SK-N-SH (cell line): ENCODE data around the gene CD96. TPM values are rescaled to one million over a fixed set of nuclear protein-coding genes. Genes with fewer than 3 reads are reported as not detected.

Experiments used
- CTCF ChIA-PET: fragments of 300-600, 350-600 bp; formaldehyde crosslinking; extraction: SDS; loops from one replicate; lab custom pipeline; 2021; lab: Yijun Ruan, JAX
- POLR2A ChIA-PET: fragments of 350-600 bp; sonication (Branson Sonifier 250); formaldehyde crosslinking; extraction: SDS; loops from one replicate; lab custom pipeline; 2020; ENCODE audit warnings: antibody characterized with exemption, inconsistent platforms; lab: Yijun Ruan, JAX
- DNase-seq: peaks from one replicate; pipeline ENCODE4 v3.0.0; 2012
- H2AFZ ChIP-seq: fragments of 200-600 bp; sonication (generic); 2 replicates; pipeline ENCODE4 v1.8.1; 2016; ENCODE audit warnings: antibody characterized with exemption, mild to moderate bottlenecking, low read depth
- H3F3A ChIP-seq: fragments of 200-600 bp; sonication (generic); replicated peaks from 2 replicates; pipeline ENCODE3; 2016; ENCODE audit warnings: antibody characterized with exemption, mild to moderate bottlenecking; ENCODE audit not compliant: insufficient read depth
- H3K27ac ChIP-seq, 2 experiments: fragments of 200-500 bp in 1 of 2; fragments of 200-600 bp in 1 of 2; sonication (Bioruptor generic) in 1 of 2; sonication (generic), shearing (Covaris generic) in 1 of 2; 2 replicates each; pipeline versions ENCODE4 v1.5.1 to v1.6.1; 2014 to 2016; ENCODE audit warnings: low read depth in 2 of 2, inconsistent platforms in 1 of 2, low read length in 1 of 2, mild to moderate bottlenecking in 1 of 2, mixed read lengths in 1 of 2
- H3K27me3 ChIP-seq: fragments of 200-600 bp; sonication (generic), shearing (Covaris generic); 2 replicates; pipeline ENCODE4 v1.6.1; 2016; ENCODE audit warnings: mixed run types; ENCODE audit not compliant: insufficient read depth
- H3K36me3 ChIP-seq, 2 experiments: fragments of 200-500 bp in 1 of 2; fragments of 200-600 bp in 1 of 2; sonication (Bioruptor generic) in 1 of 2; sonication (generic) in 1 of 2; replicated peaks in 1 of 2; 2 replicates each; pipeline versions ENCODE3 to v1.5.1; 2014 to 2016; ENCODE audit warnings: low read length in 1 of 2, mild to moderate bottlenecking in 1 of 2; ENCODE audit not compliant: insufficient read depth in 2 of 2, control insufficient read depth in 1 of 2
- H3K4me1 ChIP-seq, 2 experiments: fragments of 200-500 bp in 1 of 2; fragments of 200-600 bp in 1 of 2; sonication (Bioruptor generic) in 1 of 2; sonication (generic), shearing (Covaris generic) in 1 of 2; 2 replicates each; pipeline versions ENCODE4 v1.5.1 to v1.6.1; 2014 to 2016; ENCODE audit warnings: low read depth in 1 of 2, low read length in 1 of 2, mixed run types in 1 of 2; ENCODE audit not compliant: insufficient read depth in 2 of 2, control insufficient read depth in 1 of 2
- H3K4me2 ChIP-seq: fragments of 200-600 bp; sonication (generic), shearing (Covaris generic); 2 replicates; pipeline ENCODE4 v1.6.1; 2017; ENCODE audit warnings: mixed run types
- H3K4me3 ChIP-seq, 2 experiments: fragments of 200-500 bp in 1 of 2; fragments of 200-600 bp in 1 of 2; sonication (Bioruptor generic) in 1 of 2; sonication (generic), shearing (Covaris generic) in 1 of 2; 2 replicates each; pipeline versions ENCODE4 v1.5.1 to v1.8.1; 2014 to 2016; ENCODE audit warnings: low read depth in 2 of 2, inconsistent platforms in 1 of 2, low read length in 1 of 2, mild to moderate bottlenecking in 1 of 2, mixed read lengths in 1 of 2, moderate library complexity in 1 of 2
- H3K79me2 ChIP-seq: fragments of 200-600 bp; sonication (generic); 2 replicates; pipeline ENCODE4 v1.8.1; 2017; ENCODE audit warnings: mild to moderate bottlenecking; ENCODE audit not compliant: insufficient read depth
- H3K9ac ChIP-seq: fragments of 200-600 bp; sonication (generic); 2 replicates; pipeline ENCODE4 v1.6.1; 2017; ENCODE audit warnings: mixed run types
- H3K9me2 ChIP-seq: fragments of 200-600 bp; sonication (generic); 2 replicates; pipeline ENCODE4 v1.6.1; 2017; ENCODE audit warnings: mixed run types
- H3K9me3 ChIP-seq: fragments of 200-600 bp; sonication (generic); 2 replicates; pipeline ENCODE4 v1.6.1; 2017; ENCODE audit warnings: mixed run types, mild to moderate bottlenecking, moderate library complexity
- H4K20me1 ChIP-seq: fragments of 200-600 bp; sonication (generic); 2 replicates; pipeline ENCODE4 v1.6.1; 2017; ENCODE audit warnings: mild to moderate bottlenecking, mixed run types; ENCODE audit not compliant: insufficient read depth
- ELF1 ChIP-seq: IDR thresholded peaks from 2 replicates; pipeline ENCODE4 v1.4.0; 2012
- EP300 ChIP-seq, 2 experiments: IDR thresholded peaks; 2 replicates each; pipeline versions ENCODE4 v1.4.0 to v1.6.1; 2012; ENCODE audit warnings: borderline replicate concordance in 1 of 2, low read depth in 1 of 2, low read length in 1 of 2
- EZH2phosphoT487 ChIP-seq: fragments of 200-600 bp; sonication (generic); IDR thresholded peaks from 2 replicates; pipeline ENCODE4 v1.6.1; 2017; ENCODE audit warnings: low read depth, mixed run types, mild to moderate bottlenecking, antibody characterized with exemption, moderate library complexity, borderline replicate concordance
- FOXJ3 ChIP-seq: sonication (generic); formaldehyde crosslinking; IDR thresholded peaks from 2 replicates; pipeline ENCODE4 v1.5.1; 2020; ENCODE audit warnings: mild to moderate bottlenecking, missing genetic modification reagents
- FOXM1 ChIP-seq: IDR thresholded peaks from 2 replicates; pipeline ENCODE4 v1.4.0; 2012; ENCODE audit warnings: low read depth, mild to moderate bottlenecking
- GABPA ChIP-seq: IDR thresholded peaks from 2 replicates; pipeline ENCODE4 v1.4.0; 2012; ENCODE audit warnings: low read depth, mild to moderate bottlenecking
- MXI1 ChIP-seq: IDR thresholded peaks from 2 replicates; pipeline ENCODE4 v1.6.1; 2012; ENCODE audit warnings: mild to moderate bottlenecking, low read depth, low read length, improper control_type of control experiment
- NFIC ChIP-seq: IDR thresholded peaks from 2 replicates; pipeline ENCODE4 v1.4.0; 2012; ENCODE audit warnings: borderline replicate concordance
- POLR2AphosphoS5 ChIP-seq: IDR thresholded peaks from 2 replicates; pipeline ENCODE4 v1.6.1; 2012; ENCODE audit warnings: low read depth, low read length
- RAD21 ChIP-seq: IDR thresholded peaks from 2 replicates; pipeline ENCODE4 v1.6.1; 2012; ENCODE audit warnings: mild to moderate bottlenecking, low read length
- RCOR1 ChIP-seq: fragments of 150-350 bp; IDR thresholded peaks from 2 replicates; pipeline ENCODE4 v1.6.1; 2017; ENCODE audit warnings: antibody characterized with exemption, low read length
- RXRA ChIP-seq: IDR thresholded peaks from 2 replicates; pipeline ENCODE4 v1.4.0; 2012; ENCODE audit warnings: low read depth, mild to moderate bottlenecking, borderline replicate concordance
- SIN3A ChIP-seq: IDR thresholded peaks from 2 replicates; pipeline ENCODE4 v1.6.1; 2012; ENCODE audit warnings: low read depth, mild to moderate bottlenecking, low read length, moderate library complexity, borderline replicate concordance
- SMC3 ChIP-seq: IDR thresholded peaks from 2 replicates; pipeline ENCODE4 v1.6.1; 2012; ENCODE audit warnings: low read depth, low read length, improper control_type of control experiment
- YY1 ChIP-seq: IDR thresholded peaks from 2 replicates; pipeline ENCODE4 v1.4.0; 2012; ENCODE audit warnings: low read depth, mild to moderate bottlenecking
- WGBS: methylation state at CpG from one replicate; pipeline ENCODE4 v1.1.6; 2017; ENCODE audit warnings: low lambda C conversion rate; 5-methylcytosine and 5-hydroxymethylcytosine counted together
- polyA plus RNA-seq, 3 experiments: library from polyadenylated mRNA; depleted of rRNA; stranded (reverse); fragments of >200 nt; gene quantifications; 2 replicates each; pipeline ENCODE4 v1.2.3, GENCODE V29; 2012
- TF ChIP-seq, protein P1 (sequence below): fragments of 200-600 bp; sonication (generic); IDR thresholded peaks from 2 replicates; pipeline ENCODE4 v1.6.1; 2017; ENCODE audit warnings: antibody characterized with exemption, mild to moderate bottlenecking, moderate library complexity
- TF ChIP-seq, protein P2 (sequence below): IDR thresholded peaks from 2 replicates; pipeline ENCODE4 v1.4.0; 2012; ENCODE audit warnings: low read depth
- TF ChIP-seq, protein P3 (sequence below): fragments of 150-350 bp; IDR thresholded peaks from 2 replicates; pipeline ENCODE4 v1.6.1; 2016; ENCODE audit warnings: mild to moderate bottlenecking, low read depth, low read length
- TF ChIP-seq, protein P4 (sequence below): fragments of 150-350 bp; IDR thresholded peaks from 2 replicates; pipeline ENCODE4 v1.6.1; 2017; ENCODE audit warnings: antibody characterized with exemption, low read length, low read depth, borderline replicate concordance

The CD96 gene
- polyA plus RNA-seq, 1 of the 3 experiments (the other 2 are of a cell fraction): 0.02 TPM

DNA sequence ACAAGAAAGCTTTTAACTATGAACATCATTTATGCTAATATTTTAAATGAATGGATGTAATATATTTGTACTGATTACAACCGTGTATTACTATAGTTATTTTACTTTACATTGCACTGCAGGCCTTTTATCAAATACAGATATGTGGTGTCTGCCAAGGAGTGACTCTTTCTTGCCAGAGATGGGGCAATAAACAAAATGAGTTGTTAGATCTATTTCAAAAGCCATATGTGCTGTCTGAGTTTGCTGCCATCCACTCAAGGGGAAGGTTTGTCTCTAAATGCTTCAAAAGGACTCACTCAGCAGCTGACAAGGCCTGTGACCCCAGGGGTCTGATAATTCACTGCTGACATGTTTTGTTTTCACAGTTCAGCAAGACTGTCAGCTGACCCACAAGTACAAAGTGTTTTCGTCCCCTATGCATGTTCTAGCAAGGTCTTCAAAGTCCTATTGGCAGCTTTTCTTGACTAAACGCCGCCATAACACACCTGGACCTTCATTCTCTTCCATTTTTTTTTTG lies 94.4 kb downstream of the CD96 start (continued):
- TF ChIP-seq, protein P1, sequence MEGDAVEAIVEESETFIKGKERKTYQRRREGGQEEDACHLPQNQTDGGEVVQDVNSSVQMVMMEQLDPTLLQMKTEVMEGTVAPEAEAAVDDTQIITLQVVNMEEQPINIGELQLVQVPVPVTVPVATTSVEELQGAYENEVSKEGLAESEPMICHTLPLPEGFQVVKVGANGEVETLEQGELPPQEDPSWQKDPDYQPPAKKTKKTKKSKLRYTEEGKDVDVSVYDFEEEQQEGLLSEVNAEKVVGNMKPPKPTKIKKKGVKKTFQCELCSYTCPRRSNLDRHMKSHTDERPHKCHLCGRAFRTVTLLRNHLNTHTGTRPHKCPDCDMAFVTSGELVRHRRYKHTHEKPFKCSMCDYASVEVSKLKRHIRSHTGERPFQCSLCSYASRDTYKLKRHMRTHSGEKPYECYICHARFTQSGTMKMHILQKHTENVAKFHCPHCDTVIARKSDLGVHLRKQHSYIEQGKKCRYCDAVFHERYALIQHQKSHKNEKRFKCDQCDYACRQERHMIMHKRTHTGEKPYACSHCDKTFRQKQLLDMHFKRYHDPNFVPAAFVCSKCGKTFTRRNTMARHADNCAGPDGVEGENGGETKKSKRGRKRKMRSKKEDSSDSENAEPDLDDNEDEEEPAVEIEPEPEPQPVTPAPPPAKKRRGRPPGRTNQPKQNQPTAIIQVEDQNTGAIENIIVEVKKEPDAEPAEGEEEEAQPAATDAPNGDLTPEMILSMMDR: no peak
- TF ChIP-seq, protein P2, sequence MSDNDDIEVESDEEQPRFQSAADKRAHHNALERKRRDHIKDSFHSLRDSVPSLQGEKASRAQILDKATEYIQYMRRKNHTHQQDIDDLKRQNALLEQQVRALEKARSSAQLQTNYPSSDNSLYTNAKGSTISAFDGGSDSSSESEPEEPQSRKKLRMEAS: no peak
- TF ChIP-seq SMC3: no peak

DNA sequence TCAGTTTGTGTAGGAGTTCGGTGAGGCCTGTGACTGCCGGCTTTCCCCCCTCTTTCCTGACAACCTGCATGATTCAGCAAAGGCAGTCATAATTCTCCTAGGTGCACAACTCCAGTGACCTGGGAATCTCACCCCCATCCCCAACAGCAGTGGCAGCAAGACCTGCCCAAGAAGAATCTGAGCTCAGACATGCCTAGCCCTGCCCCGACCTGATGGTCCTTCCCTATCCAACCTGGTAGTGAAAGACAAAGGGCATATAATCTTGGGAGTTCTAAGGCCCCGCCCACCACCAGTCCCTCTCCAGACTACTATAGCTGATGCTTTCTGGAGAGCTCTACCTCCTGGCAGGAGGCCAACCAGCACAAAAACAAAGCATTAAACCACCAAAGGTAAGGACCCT lies 97.3 kb downstream of the CD96 start:
- Histone ChIP-seq H4K20me1 (no peaks in the 10 kb centered on the region), H3K36me3 (no peaks in the 10 kb centered on the region), H3K9me2 (no peaks in the 10 kb centered on the region), H3K4me2 (no peak overlapping the region), H3K9me3 (0 out of 2 replicates have a peak, but pooled peaks cover 5% of the 10 kb centered on the region), H3K9ac (no peak overlapping the region), H3K4me1 (no peaks in the 10 kb centered on the region), H2AFZ (peak overlapping the region; percentile 2; the same call in 1 of the 2 replicates), H3K27ac (no peak overlapping the region), H3K4me3 (no peak overlapping the region), H3K27me3 (no peaks in the 10 kb centered on the region), H3F3A (peaks cover 4% of the 10 kb centered on the region), H3K79me2 (no peaks in the 10 kb centered on the region)
- POLR2A ChIA-PET: no interaction called here
- DNase-seq: no peak
- no peak for TF ChIP-seq EP300 (IDR thresholded peaks at IDR 0.05; ENCODE audit: borderline replicate concordance in 1 of 2, low read depth in 1 of 2, low read length in 1 of 2)
- TF ChIP-seq, protein P1: no peak
- no peak for TF ChIP-seq YY1
- no peak for TF ChIP-seq RCOR1
- TF ChIP-seq MXI1: no peak
- TF ChIP-seq SIN3A: no peak
- TF ChIP-seq EZH2phosphoT487: no peak
- no peak for TF ChIP-seq FOXM1
- TF ChIP-seq GABPA: no peak
- no peak for TF ChIP-seq RXRA
- no peak for TF ChIP-seq RAD21
- no peak for TF ChIP-seq NFIC
- no peak for TF ChIP-seq ELF1
- TF ChIP-seq, protein P3, sequence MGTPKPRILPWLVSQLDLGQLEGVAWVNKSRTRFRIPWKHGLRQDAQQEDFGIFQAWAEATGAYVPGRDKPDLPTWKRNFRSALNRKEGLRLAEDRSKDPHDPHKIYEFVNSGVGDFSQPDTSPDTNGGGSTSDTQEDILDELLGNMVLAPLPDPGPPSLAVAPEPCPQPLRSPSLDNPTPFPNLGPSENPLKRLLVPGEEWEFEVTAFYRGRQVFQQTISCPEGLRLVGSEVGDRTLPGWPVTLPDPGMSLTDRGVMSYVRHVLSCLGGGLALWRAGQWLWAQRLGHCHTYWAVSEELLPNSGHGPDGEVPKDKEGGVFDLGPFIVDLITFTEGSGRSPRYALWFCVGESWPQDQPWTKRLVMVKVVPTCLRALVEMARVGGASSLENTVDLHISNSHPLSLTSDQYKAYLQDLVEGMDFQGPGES: no peak
- no peak for TF ChIP-seq POLR2AphosphoS5
- TF ChIP-seq FOXJ3 (CRISPR knock-in tag): no peak
- TF ChIP-seq, protein P4, sequence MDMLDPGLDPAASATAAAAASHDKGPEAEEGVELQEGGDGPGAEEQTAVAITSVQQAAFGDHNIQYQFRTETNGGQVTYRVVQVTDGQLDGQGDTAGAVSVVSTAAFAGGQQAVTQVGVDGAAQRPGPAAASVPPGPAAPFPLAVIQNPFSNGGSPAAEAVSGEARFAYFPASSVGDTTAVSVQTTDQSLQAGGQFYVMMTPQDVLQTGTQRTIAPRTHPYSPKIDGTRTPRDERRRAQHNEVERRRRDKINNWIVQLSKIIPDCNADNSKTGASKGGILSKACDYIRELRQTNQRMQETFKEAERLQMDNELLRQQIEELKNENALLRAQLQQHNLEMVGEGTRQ: no peak
- WGBS: 60% methylated on average over 4 of the region's 4 CpGs
- CTCF ChIA-PET: no interaction called here
